Astrocyte of the spinal cord (primary cell): ENCODE measurements around the gene DLST.

Experiments used
- DNase-seq: peaks from one replicate; pipeline ENCODE4 v3.0.0; 2011; ENCODE audit warnings: low read depth, low spot score
- H3K4me3 ChIP-seq: 2 replicates; pipeline ENCODE4 v1.5.1; 2011; ENCODE audit warnings: low read depth, mild to moderate bottlenecking, low read length, moderate library complexity
- in situ Hi-C: cut with HindIII; loops from 2 replicates; pipeline ENCODE4 v1.10.0; 2017; ENCODE audit warnings: low sequenced_read_pairs
- TF ChIP-seq, protein P1 (sequence below): IDR thresholded peaks from 2 replicates; pipeline ENCODE4 v1.5.1; 2012; ENCODE audit warnings: low read depth, mild to moderate bottlenecking, low read length, inconsistent platforms

DLST gene

DNA sequence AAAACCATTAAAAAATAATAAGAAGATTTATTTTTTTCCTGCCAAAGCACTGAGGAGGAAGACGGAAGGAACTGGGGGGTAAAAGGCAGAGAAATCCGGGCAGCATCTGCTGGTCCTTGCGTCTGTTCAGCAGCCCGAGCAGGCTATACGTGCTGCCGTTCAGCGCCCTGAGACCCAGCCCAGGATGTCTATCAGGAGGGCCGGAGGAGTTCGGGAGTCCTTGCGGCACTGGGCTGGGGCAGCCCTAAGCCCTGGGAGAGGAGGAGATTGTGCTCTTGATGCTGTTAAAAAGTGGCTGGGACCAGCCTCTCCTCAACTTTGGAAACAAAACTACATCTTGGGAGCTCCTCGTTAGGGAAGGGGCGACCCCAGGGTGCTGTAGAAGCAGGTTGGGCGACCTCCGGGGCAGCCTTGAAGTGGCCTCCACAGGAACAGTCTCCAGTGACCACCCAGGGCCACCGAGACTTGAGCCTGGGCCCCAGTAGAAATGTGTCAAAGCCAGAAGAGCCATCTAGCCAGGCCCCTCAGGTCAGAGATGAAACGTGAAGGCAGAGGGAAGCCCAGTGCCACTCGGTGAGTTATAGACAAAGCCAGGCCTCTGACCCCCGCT lies 59.3 kb downstream of the DLST start:
- H3K4me3 ChIP-seq, result no peak overlapping the region
- DNase-seq, result no peak
- in situ Hi-C loops, result no loop called here
- TF ChIP-seq, protein P1, sequence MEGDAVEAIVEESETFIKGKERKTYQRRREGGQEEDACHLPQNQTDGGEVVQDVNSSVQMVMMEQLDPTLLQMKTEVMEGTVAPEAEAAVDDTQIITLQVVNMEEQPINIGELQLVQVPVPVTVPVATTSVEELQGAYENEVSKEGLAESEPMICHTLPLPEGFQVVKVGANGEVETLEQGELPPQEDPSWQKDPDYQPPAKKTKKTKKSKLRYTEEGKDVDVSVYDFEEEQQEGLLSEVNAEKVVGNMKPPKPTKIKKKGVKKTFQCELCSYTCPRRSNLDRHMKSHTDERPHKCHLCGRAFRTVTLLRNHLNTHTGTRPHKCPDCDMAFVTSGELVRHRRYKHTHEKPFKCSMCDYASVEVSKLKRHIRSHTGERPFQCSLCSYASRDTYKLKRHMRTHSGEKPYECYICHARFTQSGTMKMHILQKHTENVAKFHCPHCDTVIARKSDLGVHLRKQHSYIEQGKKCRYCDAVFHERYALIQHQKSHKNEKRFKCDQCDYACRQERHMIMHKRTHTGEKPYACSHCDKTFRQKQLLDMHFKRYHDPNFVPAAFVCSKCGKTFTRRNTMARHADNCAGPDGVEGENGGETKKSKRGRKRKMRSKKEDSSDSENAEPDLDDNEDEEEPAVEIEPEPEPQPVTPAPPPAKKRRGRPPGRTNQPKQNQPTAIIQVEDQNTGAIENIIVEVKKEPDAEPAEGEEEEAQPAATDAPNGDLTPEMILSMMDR, result no peak

- DNase-seq, result no peak
- H3K4me3 ChIP-seq, result no peak overlapping the region
- in situ Hi-C loops, result no loop called here
- TF ChIP-seq, protein P1, result no peak
These were observed 60.0 kb downstream of the DLST start for GRCh38 chr14:74941676-74942097.

GRCh38 chr14:74942181-74942580 lies 60.5 kb downstream of the DLST start:
- DNase-seq, result no peak
- in situ Hi-C loops, result no loop called here
- H3K4me3 ChIP-seq, result no peak overlapping the region
- TF ChIP-seq, protein P1, result no peak

DNA sequence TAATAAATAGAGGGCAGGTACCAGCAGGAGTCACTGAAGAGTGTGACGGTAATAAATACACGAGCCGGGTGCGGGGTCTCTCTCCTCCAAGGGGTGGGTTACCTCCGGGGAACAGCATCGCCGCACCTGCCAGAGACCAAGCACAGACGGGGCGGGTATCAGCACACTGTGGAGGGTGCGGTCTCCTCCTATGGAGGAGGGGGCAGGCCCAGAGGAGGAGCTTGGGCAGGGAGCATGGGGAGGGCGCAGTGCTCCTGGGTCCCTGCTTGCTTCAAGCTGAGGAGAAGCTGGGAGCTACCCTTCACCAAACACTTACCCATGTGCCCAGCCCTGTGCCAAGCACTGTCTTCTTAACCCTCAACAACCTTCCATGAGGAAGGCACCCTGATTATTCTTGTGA lies 60.9 kb downstream of the DLST start:
- no peak for DNase-seq
- H3K4me3 ChIP-seq, result no peak overlapping the region
- TF ChIP-seq, protein P1, result no peak
- in situ Hi-C loops, result no loop called here

DNA sequence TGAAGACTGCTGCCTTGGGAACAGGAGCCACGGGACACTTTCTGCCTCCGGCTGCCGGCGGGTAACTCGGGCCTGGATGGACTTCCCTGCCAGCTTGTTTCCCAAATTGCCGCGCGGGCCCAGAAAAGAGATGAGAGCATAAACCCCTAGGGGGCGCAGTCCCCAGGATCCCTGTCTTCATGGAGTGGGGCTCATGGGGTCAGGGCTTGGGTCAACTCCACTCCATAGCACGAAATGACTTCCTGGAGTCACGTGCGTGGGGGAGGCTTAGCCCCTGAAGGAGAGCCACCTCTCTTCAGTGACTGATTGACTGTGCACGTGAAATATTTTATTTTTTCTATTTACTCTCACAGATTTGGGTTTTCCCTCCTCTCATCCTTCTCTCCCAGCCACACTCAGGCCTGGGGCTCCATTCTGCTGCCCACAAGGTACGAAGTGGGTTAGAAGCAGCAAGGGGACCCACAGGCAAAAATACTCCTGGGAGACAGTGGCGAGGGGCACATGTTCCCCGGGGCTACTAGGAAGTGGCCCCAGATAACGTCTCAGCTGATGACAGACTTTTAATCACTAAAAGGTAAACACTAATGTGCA lies 63.6 kb downstream of the DLST start:
- in situ Hi-C loops, result no loop called here
- H3K4me3 ChIP-seq, result no peak overlapping the region
- no peak for DNase-seq
- TF ChIP-seq, protein P1, result peak; percentile 70

GRCh38 chr14:74945852-74946658 lies 64.3 kb downstream of the DLST start:
- peak; percentile 62 for DNase-seq
- in situ Hi-C loops, result no loop called here
- TF ChIP-seq, protein P1, result peak; percentile 98
- H3K4me3 ChIP-seq, result no peak overlapping the region
